ENCODE results near the gene DLL1.

The DLL1 gene

DNA sequence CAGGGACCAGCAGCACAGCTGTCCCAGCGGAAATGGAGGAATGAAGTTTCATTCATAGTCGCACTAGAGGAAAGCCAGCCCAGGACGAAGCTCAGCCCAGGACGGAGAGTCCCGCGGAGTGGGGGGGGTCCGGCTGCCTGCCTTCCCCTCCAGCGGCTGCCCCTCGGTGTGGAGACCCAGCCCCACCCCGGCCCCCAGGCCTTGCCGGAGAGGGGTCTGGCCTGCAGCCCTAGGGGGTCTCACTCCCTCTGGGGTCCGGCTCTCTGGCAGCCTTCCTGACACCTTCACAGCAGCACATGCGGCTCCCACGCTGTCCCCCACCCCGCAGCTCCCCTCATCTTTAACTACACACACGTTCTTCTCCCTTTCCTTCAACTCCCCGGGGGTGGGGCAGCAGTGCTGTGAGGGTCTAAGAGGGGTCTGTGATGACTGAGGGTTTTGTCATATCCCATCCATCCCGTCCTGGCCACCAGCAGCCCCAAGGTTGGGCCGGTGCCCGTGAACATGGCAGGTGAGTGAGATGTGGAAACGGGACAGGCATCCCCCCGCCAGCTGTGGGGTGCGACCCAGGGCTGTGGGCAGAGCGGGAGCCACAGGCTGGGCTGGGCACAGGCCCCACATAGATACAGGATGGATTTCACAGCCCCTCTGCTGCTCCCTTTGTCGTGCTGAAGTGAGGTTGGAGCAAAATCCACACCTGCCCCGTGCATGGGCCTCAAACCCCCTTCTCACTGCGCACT, 41.8 kb downstream of the DLL1 start:
- DNase-seq: no peak

DNA sequence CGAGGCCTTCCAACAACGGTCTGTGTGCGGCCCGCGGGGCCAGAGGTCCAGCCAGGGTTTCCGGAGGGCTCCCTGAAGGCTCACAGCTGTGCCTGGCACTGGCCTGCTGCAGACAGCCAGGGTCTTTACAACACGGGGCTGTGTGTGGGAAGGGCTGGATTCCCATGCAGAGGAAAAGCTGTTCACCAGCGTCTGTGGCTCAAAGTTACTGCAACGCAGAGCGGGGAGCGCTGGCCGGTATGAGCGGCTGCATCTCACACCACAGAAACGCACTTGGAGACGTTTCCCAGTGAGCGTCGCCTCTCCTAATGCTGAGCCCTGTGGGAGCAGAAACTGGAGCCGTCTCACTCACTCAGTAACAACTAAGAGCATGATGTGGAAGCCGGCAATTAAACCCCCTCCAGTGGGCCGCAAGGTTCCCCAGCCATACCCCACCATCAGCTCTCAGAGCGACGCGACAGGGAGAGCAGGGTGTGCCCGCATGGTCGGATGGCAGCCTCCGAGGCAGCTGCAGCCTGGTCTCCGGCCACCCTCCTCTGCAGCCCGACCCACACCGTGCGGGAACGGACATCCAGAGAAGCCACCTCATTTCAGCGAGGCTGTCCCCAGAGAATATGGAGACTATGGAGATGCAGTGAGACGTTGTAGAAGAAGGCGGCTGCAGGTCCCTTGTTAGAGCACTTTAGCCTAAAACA, 42.6 kb downstream of the DLL1 start:
- no peak for DNase-seq

- no peak for DNase-seq
Observed at GRCh38 chr6:170247178-170247701, 43.6 kb downstream of the DLL1 start.

GRCh38 chr6:170245475-170245992, 45.3 kb downstream of the DLL1 start:
- DNase-seq: no peak

DNA sequence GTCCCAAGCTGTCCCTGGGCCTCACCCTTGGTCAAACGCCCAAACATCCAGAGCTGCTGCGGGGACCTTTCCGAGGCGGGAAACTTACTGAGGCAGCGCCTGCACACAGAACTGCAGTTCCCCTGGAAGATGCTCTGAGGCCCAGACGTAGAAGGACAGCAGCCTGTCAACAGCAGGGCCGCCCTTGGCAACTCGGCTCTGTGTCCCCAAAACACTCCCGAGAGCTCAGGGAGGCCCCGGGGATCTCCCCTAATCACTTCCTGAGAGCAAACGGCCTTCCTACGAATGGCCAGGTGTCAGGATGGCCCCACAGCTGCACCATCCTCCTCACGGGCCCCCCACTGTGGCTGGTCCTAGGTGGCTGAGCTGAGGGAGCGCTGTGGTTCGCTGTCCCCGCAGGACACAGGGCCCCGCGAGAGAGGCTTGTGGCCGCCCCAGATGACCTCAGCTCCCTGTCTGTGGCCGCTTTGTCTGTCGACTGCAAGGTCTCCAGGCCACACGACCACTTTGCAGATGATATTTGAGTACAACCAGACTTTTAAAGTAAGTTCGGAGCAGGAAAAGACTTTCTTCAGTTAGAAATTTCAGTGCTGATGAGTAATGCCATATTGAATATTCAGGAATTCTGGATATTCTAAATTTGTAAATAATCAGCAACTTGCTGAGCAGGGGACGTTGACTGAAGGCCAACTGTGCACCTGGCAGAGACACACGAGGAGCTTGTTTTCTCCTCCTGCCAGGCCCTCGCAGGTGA, 46.0 kb downstream of the DLL1 start:
- DNase-seq: no peak

DNA sequence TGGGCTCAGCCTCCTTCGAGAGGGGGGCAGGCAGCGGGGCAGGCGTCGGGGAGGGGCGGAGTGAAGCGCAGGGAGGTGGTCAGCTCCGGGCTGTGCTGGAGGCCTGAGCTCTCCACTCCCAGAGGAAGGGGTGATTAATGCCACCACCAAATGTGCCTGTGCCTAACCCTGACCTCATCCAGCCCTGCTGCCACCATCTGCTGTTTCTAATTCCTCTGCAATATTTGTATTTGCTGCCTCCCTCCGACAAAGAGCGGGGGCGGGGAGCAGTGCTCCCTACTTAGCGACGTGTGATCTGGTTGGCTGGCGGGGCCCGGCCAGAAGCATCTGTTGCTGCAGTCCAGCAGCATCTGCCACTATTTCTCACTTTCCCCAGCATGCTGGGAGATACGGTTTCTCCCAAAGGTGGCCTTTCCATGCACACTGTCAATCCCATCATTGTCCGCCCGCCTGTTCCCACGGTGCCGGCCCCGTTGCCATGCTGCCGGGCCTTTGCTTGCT, 47.0 kb downstream of the DLL1 start:
- DNase-seq: no peak

DNA sequence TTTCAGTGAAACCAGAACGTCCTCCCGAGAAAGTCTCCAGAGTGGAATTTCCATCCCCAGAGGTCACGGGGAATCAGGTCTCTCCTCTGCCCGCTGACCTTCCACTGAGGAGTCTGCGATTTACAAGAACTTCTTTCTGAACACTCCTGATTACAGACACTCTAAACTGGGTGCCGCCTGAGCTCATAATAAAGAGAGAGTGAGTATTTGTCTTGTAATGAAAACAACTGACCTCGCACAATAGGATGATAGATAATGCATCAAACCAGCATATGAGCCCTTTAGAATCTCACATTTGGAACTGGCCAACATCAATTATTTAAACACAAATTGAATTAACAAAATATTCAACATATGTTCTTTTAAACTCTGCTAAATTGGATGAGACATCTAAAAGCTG, 47.5 kb downstream of the DLL1 start:
- no peak for DNase-seq

GRCh38 chr6:170238741-170239565, 51.9 kb downstream of the DLL1 start:
- DNase-seq: no peak

- no peak for DNase-seq
Observed at GRCh38 chr6:170237999-170238740, 52.7 kb downstream of the DLL1 start.

- no peak for DNase-seq
Observed at GRCh38 chr6:170236131-170236836, 54.6 kb downstream of the DLL1 start.

- no peak for DNase-seq
Observed at GRCh38 chr6:170235391-170236125, 55.3 kb downstream of the DLL1 start.

- DNase-seq: no peak
Observed at GRCh38 chr6:170234419-170234818, 56.5 kb downstream of the DLL1 start.

DNA sequence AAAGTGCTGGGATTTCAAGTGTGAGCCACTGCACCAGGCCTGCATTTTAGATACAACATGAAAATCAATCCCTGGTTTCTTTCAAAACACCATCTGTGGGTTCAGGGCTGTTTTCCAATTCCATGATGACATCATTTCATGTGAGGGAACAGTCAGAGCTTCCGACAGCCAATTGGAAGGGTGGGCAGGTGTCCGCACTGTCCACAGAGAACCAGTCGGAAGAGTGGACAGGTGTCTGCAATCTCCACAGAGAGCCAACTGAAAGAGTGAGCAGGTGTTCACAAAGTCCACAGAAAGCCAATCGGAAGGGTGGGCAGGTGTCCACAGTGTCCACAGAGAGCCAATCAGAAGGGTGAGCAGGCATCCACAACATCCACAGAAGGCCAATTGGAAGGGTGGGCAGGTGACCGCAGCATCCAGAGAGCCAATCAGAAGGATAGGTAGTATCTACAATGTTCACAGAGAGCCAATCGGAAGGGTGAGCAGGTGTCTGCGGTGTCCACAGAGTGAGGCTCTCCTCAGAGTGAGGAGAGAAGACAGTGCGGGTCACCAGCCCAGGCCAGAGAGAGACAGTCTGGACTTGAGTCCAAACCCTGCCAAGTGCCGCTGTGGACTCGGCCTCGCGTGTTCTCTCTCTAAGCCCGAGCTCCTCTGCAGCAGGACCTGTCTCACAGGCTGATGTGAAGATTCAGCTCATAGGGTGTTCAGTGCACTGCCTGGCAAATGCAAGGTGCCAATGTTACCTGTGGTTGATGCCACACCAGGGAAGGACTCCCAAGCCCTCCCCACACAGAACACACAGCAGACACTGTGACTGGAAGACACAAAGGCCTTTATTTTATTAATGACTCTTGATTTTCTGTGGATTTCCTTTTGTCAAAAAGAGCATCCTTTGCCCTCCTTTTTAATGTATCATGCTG, 57.3 kb downstream of the DLL1 start:
- no peak for DNase-seq

Measured in stimulated activated CD4-positive, alpha-beta T cell treated with anti-CD3 and anti-CD28 coated beads, Interleukin-2, amount 100 ng/mL, for 24 hours (primary cell).